Activated B cell treated with CpG ODN at 0.5 μM for 24 hours (primary cell): Measurements from ENCODE around the gene UBE4A. TPM values are rescaled to one million over a fixed set of nuclear protein-coding genes. Genes with fewer than 3 reads are reported as not detected.

Source experiments
- ATAC-seq: fragments of 200-7000 bp; cut with Tn5 transposase; one replicate; pipeline ENCODE4 v1.10.0; 2021; ENCODE audit warnings: low read depth, mild to moderate bottlenecking, moderate library complexity
- CTCF ChIA-PET: fragments of 350-600 bp; sonication (Branson Sonifier 250); formaldehyde crosslinking; loops from one replicate; lab custom pipeline; 2021; ENCODE audit warnings: antibody characterized with exemption; lab: Charles Lee
- POLR2A ChIA-PET: fragments of 350-600 bp; sonication (Branson Sonifier 250); formaldehyde crosslinking; loops from one replicate; lab custom pipeline; 2021; ENCODE audit warnings: antibody characterized with exemption; lab: Charles Lee
- DNase-seq: peaks from one replicate; pipeline ENCODE4 v3.0.0; 2022
- H3K27ac Mint-ChIP-seq: one replicate; pipeline ENCODE4 v1.8.0; 2020; ENCODE audit warnings: mixed read lengths
- H3K27me3 Mint-ChIP-seq: one replicate; pipeline ENCODE4 v1.8.0; 2021; ENCODE audit warnings: mixed read lengths
- H3K36me3 Mint-ChIP-seq: one replicate; pipeline ENCODE4 v1.8.0; 2021; ENCODE audit warnings: low read depth, mixed read lengths
- H3K4me1 Mint-ChIP-seq: one replicate; pipeline ENCODE4 v1.8.0; 2021; ENCODE audit warnings: mixed read lengths
- H3K4me3 Mint-ChIP-seq: one replicate; pipeline ENCODE4 v1.8.0; 2020; ENCODE audit warnings: mild to moderate bottlenecking, mixed read lengths
- H3K9me3 Mint-ChIP-seq: one replicate; pipeline ENCODE4 v1.8.0; 2020; ENCODE audit warnings: mixed read lengths
- CTCF ChIP-seq: fragments of 200-600 bp; IDR thresholded peaks from one replicate; pipeline ENCODE4 v1.8.0; 2022; ENCODE audit warnings: antibody characterized with exemption, mild to moderate bottlenecking
- intact Hi-C: fragments of 100-400 bp; cut with micrococcal nuclease; formaldehyde crosslinking; loops from one replicate; pipeline ENCODE4 v1.15.1; 2024
- total RNA-seq: library from RNA; stranded (reverse); gene quantifications from 2 replicates; pipeline ENCODE4 v1.2.3, GENCODE V29; 2022

The UBE4A gene
- total RNA-seq: 28.4 and 34.2 TPM in 2 replicates

- no peak for TF ChIP-seq CTCF
- intact Hi-C loops: loop anchor here (1.0 to 5.0 kb wide), 7 partner anchors 42 to 568 kb away; partner anchors contain the start of genes ARCN1, ATP5MG, BCL9L and MPZL3
- H3K4me1 Mint-ChIP-seq: peaks cover 39% of the 10 kb centered on the region
- POLR2A ChIA-PET: interaction anchor here (0.6 to 1.5 kb wide), 9 partner anchors 63 to 1261 kb away, joined by 3 to 7 read pairs (median 3); partner anchors contain the start of genes KMT2A, MPZL3 and SIK3
- peak; percentile 86 for ATAC-seq
- H3K27me3 Mint-ChIP-seq: no peaks in the 10 kb centered on the region
- H3K9me3 Mint-ChIP-seq: no peaks in the 10 kb centered on the region
- CTCF ChIA-PET: interaction anchor here (1.0 to 1.2 kb wide), 2 partner anchors 64 to 161 kb away, joined by 3 to 6 read pairs; no protein-coding TSS in a partner anchor
- H3K36me3 Mint-ChIP-seq: peaks cover 33% of the 10 kb centered on the region
- H3K4me3 Mint-ChIP-seq: peak within 1 kb of the TSS; percentile 98
- peak; percentile 93 for DNase-seq
- H3K27ac Mint-ChIP-seq: peak within 1 kb of the TSS; percentile 94
Measured at GRCh38 chr11:118359295-118359958, at the start of gene UBE4A. UBE4A (plus strand) TSS chr11:118359600; CDS start chr11:118365081, 5,481 bp downstream.

- H3K9me3 Mint-ChIP-seq: no peaks in the 10 kb centered on the region
- no peak for TF ChIP-seq CTCF
- H3K27ac Mint-ChIP-seq: no peak overlapping the region
- ATAC-seq (no peak), DNase-seq (no peak)
- no peaks in the 10 kb centered on the region for H3K36me3 Mint-ChIP-seq
- H3K27me3 Mint-ChIP-seq: no peaks in the 10 kb centered on the region
- H3K4me1 Mint-ChIP-seq: peaks cover 27% of the 10 kb centered on the region
- CTCF ChIA-PET: no interaction called here
- intact Hi-C loops: no loop called here
- POLR2A ChIA-PET: no interaction called here
- H3K4me3 Mint-ChIP-seq: no peak overlapping the region
Measured at GRCh38 chr11:118310271-118310670, 49.1 kb upstream of the UBE4A start.

GRCh38 chr11:118310781-118311485 is 48.5 kb upstream of the UBE4A start:
- ChIA-PET POLR2A (no interaction called here), CTCF (interaction anchor here (1.2 kb wide), 1 partner anchor 15 kb away, joined by 4 read pairs; no protein-coding TSS in a partner anchor)
- ATAC-seq (no peak), DNase-seq (no peak)
- no peak for TF ChIP-seq CTCF
- H3K9me3 Mint-ChIP-seq: no peaks in the 10 kb centered on the region
- H3K27ac Mint-ChIP-seq: no peak overlapping the region
- intact Hi-C loops: no loop called here
- H3K36me3 Mint-ChIP-seq: no peaks in the 10 kb centered on the region
- H3K27me3 Mint-ChIP-seq: no peaks in the 10 kb centered on the region
- no peak overlapping the region for H3K4me3 Mint-ChIP-seq
- H3K4me1 Mint-ChIP-seq: peaks cover 31% of the 10 kb centered on the region

GRCh38 chr11:118311518-118311917 is 47.9 kb upstream of the UBE4A start:
- H3K9me3 Mint-ChIP-seq: no peaks in the 10 kb centered on the region
- CTCF ChIA-PET: interaction anchor here (1.2 kb wide), 1 partner anchor 16 kb away, joined by 4 read pairs; no protein-coding TSS in a partner anchor
- no peak overlapping the region for H3K27ac Mint-ChIP-seq
- H3K4me1 Mint-ChIP-seq: peaks cover 36% of the 10 kb centered on the region
- intact Hi-C loops: no loop called here
- ATAC-seq (no peak), DNase-seq (no peak)
- no peaks in the 10 kb centered on the region for H3K27me3 Mint-ChIP-seq
- no peak for TF ChIP-seq CTCF
- H3K4me3 Mint-ChIP-seq: no peak overlapping the region
- H3K36me3 Mint-ChIP-seq: no peaks in the 10 kb centered on the region
- POLR2A ChIA-PET: no interaction called here

GRCh38 chr11:118312328-118312727 is 47.1 kb upstream of the UBE4A start:
- CTCF ChIA-PET: no interaction called here
- POLR2A ChIA-PET: no interaction called here
- no peak for TF ChIP-seq CTCF
- peaks cover 44% of the 10 kb centered on the region for H3K4me1 Mint-ChIP-seq
- no peak overlapping the region for H3K4me3 Mint-ChIP-seq
- no peaks in the 10 kb centered on the region for H3K36me3 Mint-ChIP-seq
- intact Hi-C loops: no loop called here
- ATAC-seq (no peak), DNase-seq (no peak)
- H3K27me3 Mint-ChIP-seq: no peaks in the 10 kb centered on the region
- H3K9me3 Mint-ChIP-seq: no peaks in the 10 kb centered on the region
- no peak overlapping the region for H3K27ac Mint-ChIP-seq
